Activated T-cell treated with anti-CD3 and anti-CD28 coated beads for 24 hours (primary cell): ENCODE data around the gene SS18.

Source experiments
- DNase-seq: peaks from one replicate; pipeline ENCODE4 v3.0.0-alpha.2; 2020; ENCODE audit warnings: low read depth

Gene SS18

GRCh38 chr18:26002375-26002910, 88.0 kb downstream of the SS18 start:
- DNase-seq, result no peak

GRCh38 chr18:25998461-25998860, 92.0 kb downstream of the SS18 start:
- no peak for DNase-seq

- no peak for DNase-seq
These were observed 97.8 kb downstream of the SS18 start for GRCh38 chr18:25992566-25992965.

- no peak for DNase-seq
These were observed 99.9 kb downstream of the SS18 start for GRCh38 chr18:25990473-25990872.

- no peak for DNase-seq
These were observed 104.6 kb downstream of the SS18 start for GRCh38 chr18:25985707-25986394.

GRCh38 chr18:25983730-25984129, 106.7 kb downstream of the SS18 start:
- DNase-seq, result no peak

GRCh38 chr18:25982961-25983360, 107.5 kb downstream of the SS18 start:
- DNase-seq, result no peak

GRCh38 chr18:25982153-25982552, 108.3 kb downstream of the SS18 start:
- DNase-seq, result no peak

GRCh38 chr18:25979369-25980040, 110.9 kb downstream of the SS18 start:
- DNase-seq, result no peak

GRCh38 chr18:25976554-25976953, 113.9 kb downstream of the SS18 start:
- DNase-seq, result no peak

GRCh38 chr18:25974630-25975077, 115.8 kb downstream of the SS18 start:
- DNase-seq, result no peak
